Neural crest cell (in vitro differentiated cells): ENCODE data around the gene PP2D1. TPM values are rescaled to one million over a fixed set of nuclear protein-coding genes. Genes with fewer than 3 reads are reported as not detected.
A peak's percentile ranks its signal among the peaks of the same experiment; 100 is the strongest.
"Not testable (repeated sequence)": the region's sequence is repeated elsewhere in the genome, so short reads cannot be mapped to it uniquely, and the experiment has no call there.

Experiments used
- DNase-seq: peaks from one replicate; pipeline ENCODE4 v3.0.0; 2021; ENCODE audit warnings: low read depth, mixed read lengths, low spot score
- H3K27ac Mint-ChIP-seq: one replicate; pipeline ENCODE4 v1.8.0; 2021; ENCODE audit warnings: mild to moderate bottlenecking, mixed read lengths; ENCODE audit not compliant: unreplicated experiment
- H3K27me3 Mint-ChIP-seq: 2 replicates; pipeline ENCODE4 v1.8.0; 2021; ENCODE audit warnings: low read depth, mild to moderate bottlenecking, mixed read lengths
- H3K36me3 Mint-ChIP-seq: 2 replicates; pipeline ENCODE4 v1.8.0; 2021; ENCODE audit warnings: low read depth, mild to moderate bottlenecking, mixed read lengths
- H3K4me1 Mint-ChIP-seq: 2 replicates; pipeline ENCODE4 v1.8.0; 2021; ENCODE audit warnings: mixed read lengths
- H3K4me3 Mint-ChIP-seq: one replicate; pipeline ENCODE4 v1.8.0; 2021; ENCODE audit warnings: mild to moderate bottlenecking, mixed read lengths
- H3K9me3 Mint-ChIP-seq: 2 replicates; pipeline ENCODE4 v1.8.0; 2021; ENCODE audit warnings: mixed read lengths
- total RNA-seq: library from RNA; stranded (reverse); gene quantifications from 2 replicates; pipeline ENCODE4 v1.2.1, GENCODE V29; 2021
- TF ChIP-seq, protein P1 (sequence below): fragments of 200-600 bp; sonication (generic); conservative IDR thresholded peaks from 2 replicates; pipeline ENCODE4 v1.5.0; 2021; ENCODE audit warnings: antibody characterized with exemption, mild to moderate bottlenecking

The PP2D1 gene
- total RNA-seq, 1 donor from 2014 or later: not detected

DNA sequence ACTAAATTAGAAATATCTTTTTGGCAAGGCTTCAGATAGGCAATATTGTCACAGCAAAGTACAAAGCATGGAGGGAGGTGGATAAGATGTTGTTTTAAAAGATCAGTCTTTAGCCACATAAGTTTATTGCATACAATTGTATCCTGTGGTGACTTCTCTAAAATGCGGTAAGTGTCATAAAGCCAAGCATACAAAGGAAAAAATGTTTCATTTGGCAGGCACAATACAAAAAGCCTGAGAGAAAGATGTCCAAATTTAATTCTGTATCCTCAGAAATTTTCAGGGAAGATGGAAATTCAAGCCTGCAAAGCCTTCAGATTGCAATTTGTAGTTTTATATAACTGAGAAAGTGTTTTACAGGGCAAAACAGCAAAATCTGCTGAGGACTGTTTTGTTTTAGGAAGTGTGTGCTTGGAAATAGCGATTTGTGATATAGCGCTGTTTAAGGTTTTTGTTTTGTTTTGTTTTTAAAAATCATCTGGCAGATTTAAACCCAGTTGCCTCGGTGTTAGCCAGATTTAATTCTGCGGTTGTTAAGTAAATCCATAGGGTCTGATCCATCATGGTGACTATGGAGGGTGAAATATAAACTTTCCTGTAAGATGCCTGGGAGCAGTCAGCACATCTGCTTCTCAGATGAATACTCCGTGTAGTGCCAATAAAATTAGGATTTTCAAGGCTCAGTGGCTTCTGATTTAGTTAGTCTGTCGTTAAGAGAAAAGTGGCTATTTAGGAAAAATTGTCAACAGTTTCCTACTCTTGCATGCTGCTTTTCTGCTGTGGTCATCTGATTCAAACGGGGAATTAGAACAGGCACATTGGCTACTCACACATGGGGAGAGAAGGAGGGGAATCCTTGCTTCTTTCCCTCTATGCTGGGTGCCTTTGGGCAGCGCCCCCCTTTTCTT lies 36.2 kb upstream of the PP2D1 start:
- TF ChIP-seq, protein P1, sequence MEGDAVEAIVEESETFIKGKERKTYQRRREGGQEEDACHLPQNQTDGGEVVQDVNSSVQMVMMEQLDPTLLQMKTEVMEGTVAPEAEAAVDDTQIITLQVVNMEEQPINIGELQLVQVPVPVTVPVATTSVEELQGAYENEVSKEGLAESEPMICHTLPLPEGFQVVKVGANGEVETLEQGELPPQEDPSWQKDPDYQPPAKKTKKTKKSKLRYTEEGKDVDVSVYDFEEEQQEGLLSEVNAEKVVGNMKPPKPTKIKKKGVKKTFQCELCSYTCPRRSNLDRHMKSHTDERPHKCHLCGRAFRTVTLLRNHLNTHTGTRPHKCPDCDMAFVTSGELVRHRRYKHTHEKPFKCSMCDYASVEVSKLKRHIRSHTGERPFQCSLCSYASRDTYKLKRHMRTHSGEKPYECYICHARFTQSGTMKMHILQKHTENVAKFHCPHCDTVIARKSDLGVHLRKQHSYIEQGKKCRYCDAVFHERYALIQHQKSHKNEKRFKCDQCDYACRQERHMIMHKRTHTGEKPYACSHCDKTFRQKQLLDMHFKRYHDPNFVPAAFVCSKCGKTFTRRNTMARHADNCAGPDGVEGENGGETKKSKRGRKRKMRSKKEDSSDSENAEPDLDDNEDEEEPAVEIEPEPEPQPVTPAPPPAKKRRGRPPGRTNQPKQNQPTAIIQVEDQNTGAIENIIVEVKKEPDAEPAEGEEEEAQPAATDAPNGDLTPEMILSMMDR: no peak
- H3K4me1 Mint-ChIP-seq: peaks cover 2% of the 10 kb centered on the region
- DNase-seq: no peak
- no peak overlapping the region for H3K4me3 Mint-ChIP-seq
- H3K27me3 Mint-ChIP-seq: no peaks in the 10 kb centered on the region
- no peaks in the 10 kb centered on the region for H3K9me3 Mint-ChIP-seq
- H3K36me3 Mint-ChIP-seq: no peaks in the 10 kb centered on the region
- H3K27ac Mint-ChIP-seq: no peak overlapping the region

DNA sequence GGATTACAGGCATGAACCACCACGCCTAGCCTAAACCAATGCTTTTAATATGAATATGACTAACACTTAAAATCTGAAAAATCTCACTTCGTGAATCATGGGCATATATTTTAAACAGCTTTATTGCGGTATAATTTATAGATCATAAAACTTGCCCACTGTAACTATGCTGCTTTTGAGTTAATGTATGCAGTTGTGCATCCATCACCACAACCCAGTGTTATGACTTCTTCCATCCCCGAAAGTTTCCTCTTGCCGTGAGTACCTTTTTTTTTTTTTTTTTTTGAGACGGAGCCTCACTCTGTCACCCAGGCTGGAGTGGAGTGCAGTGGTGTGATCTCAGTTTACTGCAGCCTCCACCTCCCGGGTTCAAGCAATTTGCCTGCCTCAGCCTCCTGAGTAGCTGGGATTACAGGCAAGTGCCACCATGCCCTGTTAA lies 35.3 kb upstream of the PP2D1 start:
- DNase-seq: no peak
- H3K9me3 Mint-ChIP-seq: no peaks in the 10 kb centered on the region
- peaks cover 5% of the 10 kb centered on the region for H3K4me1 Mint-ChIP-seq
- H3K27me3 Mint-ChIP-seq: no peaks in the 10 kb centered on the region
- TF ChIP-seq, protein P1: no peak
- H3K4me3 Mint-ChIP-seq: no peak overlapping the region
- no peak overlapping the region for H3K27ac Mint-ChIP-seq
- H3K36me3 Mint-ChIP-seq: no peaks in the 10 kb centered on the region

DNA sequence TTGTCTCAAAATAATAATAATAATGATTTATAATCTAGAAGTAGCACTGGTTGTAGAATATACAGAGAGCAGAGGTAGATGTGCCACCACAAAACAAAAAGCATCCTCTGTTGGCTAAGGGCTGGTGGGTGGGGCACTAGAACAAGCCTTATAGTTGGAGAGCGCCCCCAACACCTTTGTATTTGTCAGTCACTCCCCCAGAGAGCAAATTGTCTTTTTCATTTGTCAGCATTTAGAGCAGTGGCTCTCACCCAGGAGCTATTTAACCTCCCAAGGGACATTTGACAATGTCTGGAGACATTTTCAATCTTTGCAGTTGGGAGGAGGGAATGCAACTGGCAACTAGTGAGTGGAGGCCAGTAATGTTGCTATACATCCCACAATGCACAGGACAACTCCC lies 34.5 kb upstream of the PP2D1 start:
- TF ChIP-seq, protein P1: no peak
- no peak overlapping the region for H3K27ac Mint-ChIP-seq
- no peaks in the 10 kb centered on the region for H3K27me3 Mint-ChIP-seq
- no peaks in the 10 kb centered on the region for H3K9me3 Mint-ChIP-seq
- DNase-seq: no peak
- no peaks in the 10 kb centered on the region for H3K36me3 Mint-ChIP-seq
- no peak overlapping the region for H3K4me3 Mint-ChIP-seq
- peaks cover 13% of the 10 kb centered on the region for H3K4me1 Mint-ChIP-seq

DNA sequence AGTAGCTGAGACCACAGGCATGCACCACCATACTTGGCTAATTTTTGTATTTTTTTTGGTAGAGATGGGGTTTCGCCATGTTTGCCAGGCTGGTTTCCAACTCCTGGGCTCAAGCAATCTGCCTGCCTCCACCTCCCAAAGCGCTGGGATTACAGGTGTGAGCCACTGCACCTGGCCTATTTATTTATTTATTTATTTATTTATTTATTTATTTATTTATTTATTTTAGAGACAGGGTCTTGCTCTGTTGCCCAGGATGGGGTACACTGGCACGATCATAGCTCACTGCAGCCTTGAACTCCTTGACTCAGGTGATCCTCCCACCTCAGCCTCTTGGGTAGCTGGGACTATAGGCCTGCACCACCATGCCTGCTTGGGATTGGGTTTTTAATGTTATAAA lies 33.1 kb upstream of the PP2D1 start:
- DNase-seq, H3K9me3 Mint-ChIP-seq, H3K4me3 Mint-ChIP-seq, H3K27me3 Mint-ChIP-seq, H3K36me3 Mint-ChIP-seq, H3K27ac Mint-ChIP-seq: not testable (repeated sequence)
- peaks cover 16% of the 10 kb centered on the region for H3K4me1 Mint-ChIP-seq

DNA sequence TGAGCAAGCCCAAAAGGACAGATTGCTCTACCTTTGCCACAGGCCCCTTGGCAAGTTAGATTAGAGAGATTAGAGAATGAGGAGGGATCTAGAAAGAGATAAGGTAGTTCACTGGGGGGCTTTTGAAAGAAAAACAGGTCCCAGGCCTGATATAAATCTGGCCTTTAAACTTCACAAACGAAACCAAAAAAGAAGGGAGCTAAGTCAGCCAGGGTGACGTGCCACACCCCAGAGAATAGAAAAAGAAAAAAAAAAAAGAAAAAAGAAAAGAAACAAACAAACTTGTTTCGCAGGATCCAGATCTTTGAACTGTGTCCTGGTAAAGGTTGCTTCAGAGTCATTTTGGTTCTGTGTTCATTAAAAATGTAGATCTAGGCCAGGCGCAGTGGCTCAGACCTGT lies 31.8 kb upstream of the PP2D1 start:
- peaks cover 22% of the 10 kb centered on the region for H3K4me1 Mint-ChIP-seq
- DNase-seq: no peak
- H3K36me3 Mint-ChIP-seq: no peaks in the 10 kb centered on the region
- no peaks in the 10 kb centered on the region for H3K9me3 Mint-ChIP-seq
- H3K27ac Mint-ChIP-seq: no peak overlapping the region
- TF ChIP-seq, protein P1: no peak
- no peaks in the 10 kb centered on the region for H3K27me3 Mint-ChIP-seq
- H3K4me3 Mint-ChIP-seq: no peak overlapping the region

DNA sequence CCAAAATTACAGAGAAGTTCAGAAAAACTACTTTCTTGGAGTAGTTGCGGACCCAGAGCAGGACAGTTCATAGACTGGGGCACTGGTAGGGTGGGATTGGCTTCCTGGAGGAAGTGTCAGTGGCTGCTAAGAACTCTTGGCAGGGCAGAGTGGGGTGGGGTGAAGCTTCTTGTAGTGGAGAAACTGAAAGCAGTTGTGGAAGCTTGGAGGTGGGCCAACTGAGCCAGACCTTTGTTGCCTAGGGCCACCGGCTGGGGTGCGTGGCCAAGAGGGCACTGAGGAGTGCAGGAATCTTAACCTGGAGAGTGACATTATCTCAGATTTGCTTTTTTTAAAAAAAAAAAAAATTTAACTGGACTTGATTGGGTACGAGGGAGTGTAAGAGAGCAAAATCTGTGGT lies 31.3 kb upstream of the PP2D1 start:
- H3K27ac Mint-ChIP-seq: peak overlapping the region; percentile 59
- H3K4me1 Mint-ChIP-seq: peaks cover 27% of the 10 kb centered on the region
- H3K9me3 Mint-ChIP-seq: no peaks in the 10 kb centered on the region
- no peak for DNase-seq
- no peak overlapping the region for H3K4me3 Mint-ChIP-seq
- no peaks in the 10 kb centered on the region for H3K36me3 Mint-ChIP-seq
- TF ChIP-seq, protein P1: no peak
- no peaks in the 10 kb centered on the region for H3K27me3 Mint-ChIP-seq
